Glomerular visceral epithelial cell (primary cell): ENCODE measurements around the gene SLAIN1.
A peak's percentile ranks its signal among the peaks of the same experiment; 100 is the strongest.

Experiments
- DNase-seq: peaks from one replicate; pipeline ENCODE4 v3.0.0-alpha.2; 2016; ENCODE audit errors: extremely low spot score

SLAIN1 gene

GRCh38 chr13:77751513-77752456 lies 54.3 kb downstream of the SLAIN1 start:
- DNase-seq = peak; percentile 41

GRCh38 chr13:77752512-77753069 lies 55.1 kb downstream of the SLAIN1 start:
- no peak for DNase-seq

GRCh38 chr13:77760893-77761292 lies 63.4 kb downstream of the SLAIN1 start:
- DNase-seq = no peak

GRCh38 chr13:77767413-77767812 lies 69.9 kb downstream of the SLAIN1 start:
- DNase-seq = no peak

DNA sequence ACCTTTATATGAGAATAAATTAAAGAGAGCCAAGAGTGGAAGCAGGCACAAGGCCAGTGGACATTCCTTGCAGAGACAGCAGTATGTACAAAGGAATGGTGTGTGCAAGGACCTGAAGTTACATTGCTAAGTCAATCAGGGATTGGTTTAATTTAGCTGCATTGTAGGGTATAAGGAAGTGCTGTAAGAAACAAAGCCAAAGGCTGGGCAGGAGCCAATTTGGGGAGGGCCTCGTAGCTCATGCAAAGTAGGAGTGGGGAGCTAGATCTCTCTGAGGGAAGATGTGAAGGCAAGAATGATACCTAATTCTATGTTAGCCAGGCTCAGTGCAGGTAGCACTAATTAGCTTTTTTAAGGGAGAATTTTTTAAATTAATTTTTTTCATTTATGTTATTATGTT lies 76.7 kb downstream of the SLAIN1 start:
- no peak for DNase-seq

DNA sequence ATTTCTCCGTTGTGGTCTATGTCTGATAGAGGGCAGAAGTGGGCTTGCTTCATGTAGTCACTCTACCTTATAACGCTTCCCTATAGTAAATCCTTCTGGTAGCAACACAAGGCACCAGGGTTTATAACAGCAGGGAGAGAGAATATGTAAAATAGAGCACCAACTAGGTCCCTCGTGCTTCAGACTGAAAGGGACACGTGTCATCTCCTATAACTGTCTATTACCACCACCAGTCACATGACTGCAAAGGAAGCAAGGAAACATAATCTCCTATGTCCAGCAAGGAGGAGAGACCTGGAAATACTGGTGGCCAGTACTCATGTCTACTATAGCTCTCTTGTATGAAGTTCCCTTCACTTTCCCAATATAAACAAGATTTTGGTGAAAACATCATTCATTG lies 79.2 kb downstream of the SLAIN1 start:
- no peak for DNase-seq

DNA sequence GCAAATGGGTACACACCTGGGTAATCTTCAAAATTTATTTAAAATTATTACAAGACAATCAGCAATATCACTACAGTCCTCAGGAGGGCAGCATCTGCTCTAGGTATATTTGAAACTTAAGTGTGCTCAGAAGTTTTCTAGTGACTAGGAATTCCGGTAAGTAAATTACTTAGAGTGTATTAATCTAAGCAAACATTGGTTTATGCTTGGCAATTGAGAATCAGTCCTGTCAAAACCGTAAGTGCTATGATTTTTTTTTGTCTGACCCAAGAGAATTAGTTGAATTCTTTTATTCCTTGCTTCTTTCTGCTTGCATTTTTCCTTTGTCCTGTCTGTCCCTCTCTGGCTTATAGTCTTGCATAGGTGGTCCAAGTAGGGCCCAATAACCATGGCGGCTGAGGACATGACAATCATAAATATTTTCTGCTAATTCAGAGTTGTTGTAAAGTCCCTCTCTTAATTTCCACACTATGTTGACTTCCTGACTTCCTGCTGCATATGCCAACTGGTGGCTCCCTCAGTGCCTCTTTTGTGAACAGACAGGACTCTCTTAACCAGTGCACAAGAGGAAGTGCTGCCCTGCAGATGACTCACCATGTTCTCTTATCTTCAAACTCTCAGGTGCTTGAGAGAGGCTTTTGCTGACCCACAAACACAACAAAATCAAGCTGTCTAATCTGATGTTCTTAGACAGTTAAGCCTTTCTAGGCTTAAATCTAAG lies 82.2 kb downstream of the SLAIN1 start:
- peak; percentile 52 for DNase-seq

- no peak for DNase-seq
Observed at GRCh38 chr13:77781808-77782207, 84.3 kb downstream of the SLAIN1 start.

DNA sequence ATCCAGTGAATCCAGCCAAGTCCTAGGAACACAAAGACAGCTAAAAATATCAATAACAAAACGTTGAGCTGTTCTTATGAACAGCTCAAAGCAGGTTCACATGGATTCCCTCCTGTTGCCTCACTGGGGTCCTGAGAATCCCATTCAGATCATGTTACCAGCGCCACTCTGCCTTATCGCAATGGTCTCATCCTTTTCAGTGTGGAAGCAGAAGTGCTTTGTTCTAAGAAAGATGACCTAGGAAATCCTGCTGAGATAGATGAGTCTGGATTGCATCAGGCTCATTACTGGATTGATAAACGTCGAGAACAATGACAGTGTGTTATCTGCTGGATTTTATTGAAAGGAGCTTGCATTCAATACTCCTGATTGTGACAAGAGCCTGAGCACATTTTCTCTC lies 87.0 kb downstream of the SLAIN1 start:
- no peak for DNase-seq

GRCh38 chr13:77786695-77787287 lies 89.3 kb downstream of the SLAIN1 start:
- DNase-seq = no peak

- no peak for DNase-seq
Observed at GRCh38 chr13:77789376-77789775, 91.9 kb downstream of the SLAIN1 start.

DNA sequence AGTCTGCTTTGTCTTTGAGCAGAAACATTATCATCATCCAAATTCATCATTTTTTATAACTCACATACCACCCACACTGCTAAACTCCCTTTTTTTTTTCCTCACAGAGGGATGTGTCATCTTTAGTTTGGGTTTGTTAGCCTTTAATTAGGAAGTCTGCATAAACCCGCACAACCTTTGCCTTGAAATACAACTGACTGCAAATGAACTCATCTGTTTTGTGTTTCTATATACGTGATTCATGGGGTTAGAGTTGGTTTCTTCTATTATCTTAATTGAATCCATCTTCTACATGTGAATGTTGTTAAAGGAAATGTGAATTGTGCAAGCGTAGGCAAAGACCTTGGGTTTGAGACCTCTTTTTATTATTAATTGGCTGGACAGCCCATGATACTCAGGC lies 102.7 kb downstream of the SLAIN1 start:
- DNase-seq = no peak

- no peak for DNase-seq
Observed at GRCh38 chr13:77806518-77806917, 109.0 kb downstream of the SLAIN1 start.

DNA sequence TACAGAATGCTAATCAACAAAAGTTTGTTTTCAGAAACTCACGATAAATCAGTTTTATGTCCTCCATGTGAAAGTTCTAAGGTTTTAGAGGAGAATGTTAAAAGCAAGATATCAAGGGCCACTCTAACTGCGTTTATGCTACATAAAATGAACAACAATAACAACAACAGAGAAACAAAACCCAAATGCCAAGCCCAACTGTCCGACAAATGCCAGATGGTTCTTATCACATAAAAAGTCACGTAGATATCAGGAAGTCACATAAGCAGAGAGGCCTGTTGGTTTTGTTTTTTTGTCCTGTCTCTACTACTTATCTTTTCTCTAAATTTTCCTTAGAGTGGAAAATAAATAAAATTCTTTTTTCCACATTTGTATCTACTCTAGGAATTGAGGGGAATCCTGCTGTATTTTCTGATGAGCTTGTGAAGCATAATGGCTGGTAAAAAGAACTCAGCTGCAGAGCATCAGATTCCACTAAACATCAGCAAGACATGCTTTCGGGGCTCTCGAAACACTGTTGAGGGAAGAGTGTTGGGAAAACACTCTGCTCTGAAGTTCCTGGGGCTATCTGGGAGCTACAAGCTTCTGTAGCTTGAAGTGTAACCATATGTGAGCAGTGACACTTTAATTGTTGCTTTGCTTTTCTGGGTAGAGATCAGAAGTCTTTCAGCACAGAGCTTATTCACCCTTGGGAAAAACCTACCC lies 110.1 kb downstream of the SLAIN1 start:
- DNase-seq = no peak

GRCh38 chr13:77810430-77810829 lies 112.9 kb downstream of the SLAIN1 start:
- no peak for DNase-seq

DNA sequence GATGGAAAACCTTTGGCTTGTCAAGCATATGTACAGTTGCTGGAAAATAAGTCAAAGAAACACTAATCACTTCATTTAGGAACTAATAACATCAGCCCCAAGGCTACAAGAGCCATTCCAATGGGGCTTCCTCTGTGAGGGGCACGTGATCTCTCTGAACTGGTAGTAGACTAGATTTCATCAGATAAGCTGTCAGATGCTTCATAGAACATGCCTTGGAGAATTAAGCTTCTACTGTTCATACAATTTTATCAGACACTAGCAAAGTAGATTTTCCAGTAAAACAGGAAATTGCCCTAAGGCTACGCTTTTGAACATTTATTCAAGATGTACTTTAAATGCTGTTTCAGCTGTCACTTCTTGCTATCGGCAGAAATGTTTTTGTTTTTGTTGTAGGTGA lies 113.4 kb downstream of the SLAIN1 start:
- DNase-seq = no peak

GRCh38 chr13:77811381-77811780 lies 113.9 kb downstream of the SLAIN1 start:
- DNase-seq = no peak

DNA sequence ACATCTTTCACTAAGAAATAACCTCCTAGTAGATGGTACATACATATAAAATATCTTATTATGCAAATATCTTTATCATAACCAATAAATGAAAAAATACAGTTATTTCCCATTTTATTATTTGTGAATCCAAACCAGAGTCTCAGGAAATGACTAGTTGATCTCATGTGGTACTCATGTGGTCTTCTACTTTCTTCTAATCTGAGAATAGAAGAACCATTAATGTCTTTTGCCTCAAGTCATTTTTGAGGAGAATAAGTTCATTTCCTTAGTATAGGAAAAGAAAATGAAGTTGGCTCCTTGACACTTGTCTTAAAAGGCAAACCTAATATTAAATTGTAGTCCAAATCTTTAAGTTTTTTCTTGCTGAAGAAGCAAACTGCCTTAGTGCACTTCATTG lies 114.5 kb downstream of the SLAIN1 start:
- no peak for DNase-seq
